Breast epithelium (tissue), 3 donors: ENCODE measurements around the gene PDE4C.

Experiments
- POLR2A ChIP-seq: fragments of 450-650 bp; IDR thresholded peaks from one replicate; pipeline ENCODE4 v1.6.1; 2016; ENCODE audit warnings: antibody characterized with exemption, mild to moderate bottlenecking, moderate library complexity
- TF ChIP-seq, protein P1 (sequence below), 3 donors: fragments of 450-650 bp; IDR thresholded peaks; one replicate each; pipeline ENCODE4 v1.5.1; 2016 to 2017; ENCODE audit warnings: antibody characterized with exemption in 3 of 3, mild to moderate bottlenecking in 3 of 3, moderate library complexity in 3 of 3

DNA sequence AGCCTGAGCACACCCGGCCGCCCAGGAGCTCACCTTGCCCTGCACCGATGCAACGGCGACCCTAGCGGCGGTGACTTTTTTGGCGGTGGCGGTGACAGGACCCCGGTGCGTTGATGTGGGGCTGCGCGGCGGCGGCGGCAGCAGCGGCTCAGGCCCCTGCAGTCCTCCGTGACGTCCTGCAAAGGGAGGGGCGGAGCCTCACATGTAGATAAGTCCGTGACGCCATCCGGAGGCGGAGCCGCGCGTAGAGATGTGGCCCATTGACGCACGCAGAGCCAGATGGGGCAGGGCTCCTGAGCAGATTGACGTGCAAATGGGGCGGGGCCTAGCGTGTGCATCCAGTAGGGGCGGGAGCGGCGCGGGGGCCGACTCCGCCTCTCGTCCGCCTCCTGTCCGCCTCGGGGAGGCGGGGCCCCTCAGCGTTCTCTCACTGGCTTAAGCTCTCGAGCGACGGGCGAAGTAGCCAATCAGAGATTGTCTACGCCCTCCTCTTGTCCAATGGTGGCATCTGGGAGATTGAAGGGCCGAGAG lies 22.3 kb downstream of the PDE4C start, which contains the start of gene RAB3A:
- TF ChIP-seq, protein P1, sequence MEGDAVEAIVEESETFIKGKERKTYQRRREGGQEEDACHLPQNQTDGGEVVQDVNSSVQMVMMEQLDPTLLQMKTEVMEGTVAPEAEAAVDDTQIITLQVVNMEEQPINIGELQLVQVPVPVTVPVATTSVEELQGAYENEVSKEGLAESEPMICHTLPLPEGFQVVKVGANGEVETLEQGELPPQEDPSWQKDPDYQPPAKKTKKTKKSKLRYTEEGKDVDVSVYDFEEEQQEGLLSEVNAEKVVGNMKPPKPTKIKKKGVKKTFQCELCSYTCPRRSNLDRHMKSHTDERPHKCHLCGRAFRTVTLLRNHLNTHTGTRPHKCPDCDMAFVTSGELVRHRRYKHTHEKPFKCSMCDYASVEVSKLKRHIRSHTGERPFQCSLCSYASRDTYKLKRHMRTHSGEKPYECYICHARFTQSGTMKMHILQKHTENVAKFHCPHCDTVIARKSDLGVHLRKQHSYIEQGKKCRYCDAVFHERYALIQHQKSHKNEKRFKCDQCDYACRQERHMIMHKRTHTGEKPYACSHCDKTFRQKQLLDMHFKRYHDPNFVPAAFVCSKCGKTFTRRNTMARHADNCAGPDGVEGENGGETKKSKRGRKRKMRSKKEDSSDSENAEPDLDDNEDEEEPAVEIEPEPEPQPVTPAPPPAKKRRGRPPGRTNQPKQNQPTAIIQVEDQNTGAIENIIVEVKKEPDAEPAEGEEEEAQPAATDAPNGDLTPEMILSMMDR (IDR thresholded peaks at IDR 0.05): no peak
- TF ChIP-seq POLR2A: no peak
